C1 segment of cervical spinal cord (tissue), 14 donors: ENCODE measurements around the gene MGAT4A.
A peak's percentile ranks its signal among the peaks of the same experiment; 100 is the strongest.

Experiments used
- DNase-seq, 14 donors: peaks; one replicate each; lab custom pipeline; 2025; lab: John Stamatoyannopoulos, UW

The MGAT4A gene

GRCh38 chr2:98703738-98704137 is 27.2 kb downstream of the MGAT4A start:
- no peak for DNase-seq

DNA sequence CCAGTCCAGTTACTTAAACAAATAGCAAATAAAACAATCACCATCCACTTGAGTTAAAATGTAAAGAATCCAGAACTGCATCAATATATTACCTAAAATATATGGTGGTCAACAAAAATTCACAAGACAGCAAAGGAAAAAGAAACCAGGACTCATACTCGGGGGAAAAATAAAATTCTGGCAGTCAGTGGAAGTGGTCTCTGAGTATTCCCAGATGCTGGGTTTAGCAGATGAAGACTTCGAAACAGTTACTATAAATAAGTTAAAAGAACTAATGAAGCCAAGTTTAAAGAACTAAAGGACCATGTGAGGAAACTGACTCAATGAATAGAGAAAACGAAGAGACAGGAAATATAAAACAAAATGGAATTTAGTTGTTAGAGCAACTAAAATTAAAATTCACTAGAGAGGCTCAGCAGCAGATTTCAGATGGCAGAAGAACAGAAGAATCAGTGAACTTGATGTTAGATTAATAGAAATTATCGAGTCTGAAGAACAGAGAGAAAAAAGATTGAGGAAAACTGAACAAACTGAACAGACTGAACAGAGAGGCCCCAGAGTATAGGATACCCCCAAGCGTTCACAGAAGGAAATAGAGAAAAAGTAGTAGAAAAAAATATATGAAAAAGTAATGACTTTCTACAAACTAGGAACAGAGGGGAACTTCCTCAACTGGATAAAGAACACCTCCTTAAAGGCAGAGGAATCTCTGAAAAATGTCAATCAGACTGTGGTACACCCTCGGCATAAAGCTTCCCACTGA is 27.9 kb downstream of the MGAT4A start:
- no peak for DNase-seq

- peak in 7 of 14 donors; percentile 16 to 39 (median 27) for DNase-seq
Observed at GRCh38 chr2:98702127-98702802, 28.7 kb downstream of the MGAT4A start.

DNA sequence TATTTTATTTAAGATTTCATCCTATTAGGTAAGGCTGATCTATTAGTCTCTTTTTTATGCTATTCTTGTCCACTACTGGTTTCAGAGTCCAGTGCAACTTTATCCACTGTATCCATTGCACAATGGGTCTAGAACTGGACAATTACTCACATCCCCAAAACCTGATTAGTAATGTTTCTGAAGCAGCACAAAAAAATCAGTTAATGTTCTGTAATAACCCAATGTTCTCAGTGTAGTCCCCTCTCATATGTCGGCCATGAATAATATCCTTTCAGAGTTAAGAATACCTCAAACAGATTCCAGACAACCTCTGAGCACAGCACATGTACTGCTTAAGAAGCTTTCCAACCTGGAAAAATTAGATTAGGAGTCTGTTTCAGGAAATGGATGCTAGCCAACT is 29.7 kb downstream of the MGAT4A start:
- no peak for DNase-seq

- no peak for DNase-seq
Observed at GRCh38 chr2:98698896-98699295, 32.0 kb downstream of the MGAT4A start.

DNA sequence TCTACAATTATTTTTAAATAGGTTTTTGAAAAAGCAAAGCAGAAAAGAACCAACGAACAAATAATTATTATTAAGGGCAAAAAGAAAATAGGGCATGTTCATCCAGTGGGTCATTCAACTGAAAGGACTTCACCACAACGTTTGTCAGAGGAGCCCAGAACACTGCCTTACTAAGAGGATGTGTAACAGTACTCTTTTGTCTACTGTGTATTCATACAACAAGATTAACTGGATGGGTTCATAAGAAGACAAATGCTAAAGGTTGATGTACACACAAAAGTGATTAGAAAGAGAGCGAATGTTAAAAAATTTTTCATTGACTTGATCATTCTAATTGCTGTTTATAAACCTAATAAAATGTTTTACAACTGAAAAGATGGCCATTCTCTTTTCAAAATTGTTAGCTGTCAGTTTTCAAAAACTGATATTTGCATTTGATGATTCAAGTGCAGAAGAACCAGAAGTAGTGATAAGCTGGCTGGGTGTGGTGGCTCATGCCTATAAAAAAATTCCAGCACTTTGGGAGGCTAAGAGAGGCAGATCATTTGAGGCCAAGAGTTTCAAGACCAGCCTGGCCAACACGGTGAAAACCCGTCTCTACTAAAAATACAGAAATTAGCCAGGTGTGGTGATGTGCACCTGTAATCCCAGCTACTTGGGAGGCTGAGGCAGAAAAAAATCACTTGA is 33.1 kb downstream of the MGAT4A start:
- DNase-seq = no peak

DNA sequence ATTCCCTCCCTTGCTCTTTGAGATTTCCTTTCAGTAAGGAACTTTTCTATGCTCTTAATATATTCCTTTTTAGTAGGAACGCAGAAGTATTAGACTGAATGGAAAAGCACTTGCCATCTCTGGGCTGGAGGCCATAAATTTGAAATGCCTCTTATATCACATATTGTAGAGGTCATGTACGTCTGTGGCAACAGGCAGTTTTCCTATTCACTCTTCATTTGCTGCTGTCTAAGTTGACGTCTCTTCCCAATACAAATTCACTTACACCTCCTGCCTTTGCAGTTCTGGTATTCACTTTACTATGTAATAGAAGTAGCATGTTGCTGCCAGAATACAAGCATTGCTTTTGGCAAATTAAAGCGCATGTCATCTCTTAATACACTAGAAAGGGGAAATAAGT is 34.7 kb downstream of the MGAT4A start:
- no peak for DNase-seq

GRCh38 chr2:98695255-98695654 is 35.7 kb downstream of the MGAT4A start:
- DNase-seq = no peak

GRCh38 chr2:98693477-98693876 is 37.5 kb downstream of the MGAT4A start:
- DNase-seq = no peak

- no peak for DNase-seq
Observed at GRCh38 chr2:98692090-98693054, 38.6 kb downstream of the MGAT4A start.

DNA sequence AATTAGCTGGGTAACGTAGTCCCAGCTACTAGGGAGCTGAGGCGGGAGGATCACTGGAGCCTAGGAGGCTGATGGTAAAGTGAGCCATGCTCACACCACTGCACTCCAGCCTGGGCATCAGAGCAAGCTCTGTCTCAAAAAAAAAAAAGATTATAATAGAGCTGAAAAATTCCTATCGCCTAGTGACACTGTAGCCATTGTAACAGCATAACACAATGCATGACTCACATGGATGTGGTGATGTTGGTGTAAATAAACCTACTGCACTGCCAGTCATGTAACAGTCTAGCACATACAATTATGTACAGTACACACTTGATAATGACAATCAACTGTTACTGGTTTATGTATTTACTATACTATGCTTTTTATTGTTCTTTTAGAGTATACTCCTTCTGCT is 39.6 kb downstream of the MGAT4A start:
- DNase-seq = no peak

GRCh38 chr2:98685930-98686887 is 44.7 kb downstream of the MGAT4A start:
- DNase-seq = no peak

- DNase-seq = no peak
Observed at GRCh38 chr2:98683728-98684127, 47.2 kb downstream of the MGAT4A start.

DNA sequence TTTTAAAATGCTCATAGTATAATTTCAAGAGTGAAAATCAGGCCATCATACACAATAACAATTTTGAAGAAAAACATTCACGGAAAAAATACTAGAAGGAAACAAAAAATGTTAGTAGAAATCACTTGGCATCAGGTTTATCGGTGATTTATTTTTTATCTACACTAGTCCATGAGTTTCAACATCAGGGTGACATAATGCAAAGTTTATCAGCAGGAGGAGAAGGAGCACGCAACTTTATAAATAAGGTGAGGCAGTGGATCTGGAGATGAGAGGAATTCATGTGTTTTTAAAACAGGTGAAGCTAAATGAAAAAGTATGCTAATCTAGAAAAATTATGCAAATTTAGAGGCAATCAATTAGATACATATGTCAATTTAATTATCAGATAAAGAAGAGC is 54.2 kb downstream of the MGAT4A start:
- no peak for DNase-seq

DNA sequence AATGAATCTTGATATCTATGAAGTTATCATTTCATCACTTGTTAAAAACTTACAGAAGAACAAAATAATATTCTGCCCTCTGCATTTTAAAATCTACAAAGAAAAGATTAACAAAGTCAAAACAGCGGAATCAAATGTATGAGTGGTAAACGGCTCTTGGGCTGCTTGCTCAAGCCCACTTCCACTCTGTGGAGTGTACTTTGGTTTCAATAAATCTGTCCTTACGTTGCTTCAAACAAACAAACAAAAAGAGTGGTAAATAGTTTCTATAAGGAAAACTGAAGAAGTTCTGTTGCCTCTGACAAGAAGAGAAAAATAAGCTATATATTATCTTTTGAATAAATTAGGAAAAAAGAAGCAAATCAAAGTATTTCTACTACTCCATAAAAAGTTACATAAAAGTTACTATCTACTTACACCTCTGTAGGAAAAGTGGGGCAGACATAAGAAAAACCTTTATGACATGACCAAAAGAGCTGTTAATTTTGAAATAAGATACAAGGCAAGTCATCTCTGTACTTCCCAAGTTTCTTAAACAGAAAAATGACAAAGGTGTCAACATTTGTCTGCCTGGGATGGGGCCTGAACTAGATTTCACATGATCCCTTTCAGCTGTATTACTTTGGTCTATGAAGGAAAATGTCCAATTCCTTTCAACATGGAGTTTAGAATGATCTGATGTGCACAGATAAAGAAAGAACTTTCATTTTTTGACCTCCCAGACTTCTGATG is 56.5 kb downstream of the MGAT4A start:
- no peak for DNase-seq

GRCh38 chr2:98669675-98670074 is 61.3 kb downstream of the MGAT4A start:
- no peak for DNase-seq

GRCh38 chr2:98665677-98666076 is 65.3 kb downstream of the MGAT4A start:
- DNase-seq = no peak

DNA sequence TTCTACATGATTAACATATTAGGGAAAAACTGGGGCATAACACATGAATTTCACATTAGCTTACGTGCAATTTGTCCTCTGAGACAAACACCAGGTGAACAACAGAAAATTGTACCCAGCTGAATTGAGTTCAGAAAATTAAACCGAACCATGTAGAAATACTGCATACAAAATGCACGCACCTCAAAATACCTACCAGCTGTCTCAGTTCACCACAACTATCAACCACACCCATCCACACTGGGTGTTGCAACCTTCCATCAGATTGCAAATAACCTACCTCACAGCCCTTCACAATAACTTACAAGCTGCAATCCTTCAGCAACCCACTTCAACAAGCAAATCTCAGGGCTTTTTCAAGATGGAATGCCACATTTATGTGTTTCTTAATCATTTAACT is 66.6 kb downstream of the MGAT4A start:
- DNase-seq = no peak

DNA sequence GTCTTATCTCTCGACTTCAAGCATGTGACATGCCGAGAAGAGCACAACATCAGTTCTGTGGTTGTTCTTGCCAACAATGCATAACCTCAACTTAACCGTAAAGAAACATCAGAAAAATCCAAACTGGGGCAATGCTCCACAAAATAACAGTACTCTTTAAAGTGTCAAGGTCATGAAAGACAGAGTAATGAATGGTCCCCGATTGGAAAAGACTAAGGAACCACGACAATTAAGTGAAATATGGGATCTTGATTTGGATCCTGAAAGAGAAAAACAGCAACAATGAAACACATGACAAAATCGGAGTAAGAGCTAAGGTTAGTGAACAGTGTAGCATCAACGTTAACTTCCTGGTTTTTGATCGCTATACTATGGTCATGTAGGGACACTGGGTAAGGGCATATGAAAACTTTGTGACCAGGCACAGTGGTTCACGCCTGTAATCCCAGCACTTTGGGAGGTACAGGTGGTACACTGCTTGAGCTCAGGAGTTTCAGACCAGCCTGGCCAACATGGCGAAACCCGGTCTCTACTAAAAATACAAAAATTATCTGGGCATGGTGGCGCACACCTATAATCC is 67.3 kb downstream of the MGAT4A start:
- no peak for DNase-seq
